H1 (cell line): ENCODE data around the gene ABHD6. TPM values are rescaled to one million over a fixed set of nuclear protein-coding genes. Genes with fewer than 3 reads are reported as not detected.

ENCODE experiments used
- CBX5 ChIP-seq: fragments of 300-800, 300-1000 bp; sonication (generic); IDR thresholded peaks from 2 replicates; pipeline ENCODE4 v1.7.1; 2016; ENCODE audit warnings: antibody characterized with exemption, low read length, low read depth
- CBX8 ChIP-seq: fragments of 300-800, 300-1000 bp; sonication (generic); IDR thresholded peaks from 2 replicates; pipeline ENCODE4 v1.7.1; 2016; ENCODE audit warnings: low read depth, low read length, borderline replicate concordance
- CEBPB ChIP-seq: IDR thresholded peaks from 2 replicates; pipeline ENCODE4 v1.6.1; 2012; ENCODE audit warnings: low read depth, low read length
- CHD1 ChIP-seq: IDR thresholded peaks from 2 replicates; pipeline ENCODE4 v1.6.1; 2012; ENCODE audit warnings: low read depth, low read length, improper control_type of control experiment
- CHD2 ChIP-seq: IDR thresholded peaks from 2 replicates; pipeline ENCODE4 v1.6.1; 2012; ENCODE audit warnings: low read length, improper control_type of control experiment
- HDAC6 ChIP-seq: IDR thresholded peaks from one replicate; pipeline ENCODE4 v1.7.1; 2012; ENCODE audit warnings: low read depth, mild to moderate bottlenecking, inconsistent platforms, low read length, moderate library complexity
- JUND ChIP-seq: IDR thresholded peaks from 2 replicates; pipeline ENCODE4 v1.6.1; 2011; ENCODE audit warnings: mild to moderate bottlenecking, improper control_type of control experiment, low read length
- NANOG ChIP-seq: IDR thresholded peaks from 2 replicates; pipeline ENCODE4 v1.6.1; 2011; ENCODE audit warnings: low read length, low read depth, mild to moderate bottlenecking, inconsistent platforms; ENCODE audit not compliant: insufficient read depth, poor library complexity, severe bottlenecking
- NRF1 ChIP-seq: IDR thresholded peaks from 2 replicates; pipeline ENCODE4 v1.6.1; 2011; ENCODE audit warnings: mild to moderate bottlenecking, low read depth, low read length, improper control_type of control experiment
- PHF8 ChIP-seq: fragments of 200-600 bp; sonication (generic); conservative IDR thresholded peaks from 2 replicates; pipeline ENCODE4 v1.7.1; 2012; ENCODE audit warnings: low read depth, mild to moderate bottlenecking, inconsistent platforms, low read length, moderate library complexity
- POLR2A ChIP-seq, 2 experiments: IDR thresholded peaks; 1 replicate in 1 of 2; 2 replicates in 1 of 2; pipeline ENCODE4 v1.6.1; 2011; ENCODE audit warnings: low read depth in 2 of 2, low read length in 2 of 2, mild to moderate bottlenecking in 2 of 2; ENCODE audit errors: control extremely low read depth in 1 of 2
- POU5F1 ChIP-seq: IDR thresholded peaks from 2 replicates; pipeline ENCODE4 v1.6.1; 2011; ENCODE audit warnings: low read depth, mild to moderate bottlenecking, low read length, moderate library complexity
- RFX5 ChIP-seq: IDR thresholded peaks from 2 replicates; pipeline ENCODE4 v1.6.1; 2011; ENCODE audit warnings: low read depth, low read length, improper control_type of control experiment, borderline replicate concordance
- RNF2 ChIP-seq: fragments of 200-900, 300-1000 bp; sonication (generic); IDR thresholded peaks from 2 replicates; pipeline ENCODE4 v1.7.1; 2016; ENCODE audit warnings: borderline replicate concordance, low read depth, mild to moderate bottlenecking, antibody characterized with exemption, low read length; ENCODE audit not compliant: poor library complexity, severe bottlenecking; ENCODE audit errors: missing control alignments
- SIRT6 ChIP-seq: IDR thresholded peaks from one replicate; pipeline ENCODE4 v1.7.1; 2012; ENCODE audit warnings: low read length, inconsistent platforms
- SP1 ChIP-seq: IDR thresholded peaks from 2 replicates; pipeline ENCODE4 v1.6.1; 2011; ENCODE audit warnings: low read depth, low read length
- SP2 ChIP-seq: IDR thresholded peaks from 2 replicates; pipeline ENCODE4 v1.6.1; 2012; ENCODE audit warnings: mild to moderate bottlenecking, low read length, inconsistent platforms
- SRF ChIP-seq: IDR thresholded peaks from 2 replicates; pipeline ENCODE4 v1.6.1; 2011; ENCODE audit warnings: mild to moderate bottlenecking, low read depth, low read length, moderate library complexity
- TBP ChIP-seq: IDR thresholded peaks from 2 replicates; pipeline ENCODE4 v1.6.1; 2011; ENCODE audit warnings: low read depth, low read length, improper control_type of control experiment
- TCF12 ChIP-seq: IDR thresholded peaks from 2 replicates; pipeline ENCODE4 v1.6.1; 2011; ENCODE audit warnings: low read depth, mild to moderate bottlenecking, low read length
- TEAD4 ChIP-seq: IDR thresholded peaks from 2 replicates; pipeline ENCODE4 v1.6.1; 2012; ENCODE audit warnings: low read depth, low read length, inconsistent platforms, mixed read lengths
- YY1 ChIP-seq: IDR thresholded peaks from 2 replicates; pipeline ENCODE4 v1.6.1; 2011; ENCODE audit warnings: low read depth, mild to moderate bottlenecking, low read length
- polyA plus RNA-seq, 7 experiments: library from polyadenylated mRNA; depleted of rRNA in 3 of 7; stranded (reverse) in 5 of 7; unstranded in 2 of 7; fragments of >200 nt in 5 of 7; fragments of 200-250 nt in 2 of 7; gene quantifications; 1 replicate in 5 of 7; 2 replicates in 1 of 7; 4 replicates in 1 of 7; pipeline versions ENCODE4 v1.2.1 to v1.2.3, GENCODE V29; 2011 to 2013; ENCODE audit warnings: missing spikeins in 2 of 7, mixed read lengths in 2 of 7
- total RNA-seq: library from RNA; stranded (reverse); fragmentation: NEBNext Ultra II Directional; extraction: Animal tissue kit (Norgen Biotek cat#: 25700); gene quantifications from 2 replicates; pipeline ENCODE4 v1.2.1, GENCODE V29; 2021

The ABHD6 gene
- total and polyA plus RNA-seq, 2 of the 8 experiments (the other 6 are each of a cell fraction or from before 2014, with no cell fraction given) = 5.9 to 6.6 TPM

DNA sequence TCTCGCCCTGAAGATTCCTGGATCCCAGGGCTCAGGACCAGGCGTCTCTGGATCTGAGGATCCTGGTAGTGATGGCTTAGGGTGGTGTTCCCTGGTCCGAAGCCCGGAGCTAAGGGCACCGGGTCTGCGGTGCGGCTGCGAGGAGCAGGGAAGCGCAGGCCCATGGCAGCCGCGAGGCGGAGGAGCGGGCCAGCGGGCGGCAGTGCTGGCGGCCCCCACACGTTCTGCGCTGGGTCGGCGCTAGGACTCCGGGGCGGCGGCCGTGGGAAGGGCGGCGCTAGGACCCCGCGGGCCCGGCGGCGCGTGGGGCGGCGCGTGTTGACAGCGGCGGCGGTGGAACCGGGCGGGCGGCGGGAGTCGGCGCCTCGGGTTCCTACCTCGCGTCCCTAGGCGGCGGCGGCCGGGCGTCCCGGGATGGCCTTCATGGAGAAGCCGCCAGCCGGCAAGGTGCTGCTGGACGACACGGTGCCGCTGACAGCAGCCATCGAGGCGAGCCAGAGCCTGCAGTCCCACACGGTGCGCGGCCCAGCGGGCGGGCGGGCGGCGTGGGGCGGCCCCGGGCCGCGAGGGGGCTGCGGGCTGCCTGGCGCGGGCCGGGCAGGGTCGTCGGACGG is 95.1 kb downstream of the ABHD6 start, which contains the start of gene PXK (continued):
- TF ChIP-seq SRF = no peak
- no peak for TF ChIP-seq SIRT6
- TF ChIP-seq TBP = peak; percentile 79; the same call in 1 of the 2 replicates
- TF ChIP-seq RNF2 = no peak
- TF ChIP-seq NRF1 = no peak
- TF ChIP-seq CBX5 = no peak
- TF ChIP-seq CBX8 = no peak
- no peak for TF ChIP-seq CHD2
- TF ChIP-seq JUND = no peak
- TF ChIP-seq RFX5 = no peak
- no peak for TF ChIP-seq POLR2A (IDR thresholded peaks at IDR 0.05; ENCODE audit: control extremely low read depth in 1 of 2, low read depth in 2 of 2, low read length in 2 of 2)
- TF ChIP-seq NANOG = peak; percentile 4
- no peak for TF ChIP-seq POU5F1
- TF ChIP-seq CHD1 = no peak
- no peak; the same call in 1 of the 2 replicates for TF ChIP-seq PHF8
- TF ChIP-seq YY1 = peak; percentile 17; the same call in 1 of the 2 replicates
- 0 out of 2 replicates have a peak, but pooled peaks have one; percentile 5 for TF ChIP-seq TEAD4
- no peak for TF ChIP-seq SP1
- TF ChIP-seq CEBPB = no peak
- TF ChIP-seq SP2 = no peak
- TF ChIP-seq TCF12 = no peak
- TF ChIP-seq HDAC6 = no peak
